ENCODE data around the gene GPR146. TPM values are rescaled to one million over a fixed set of nuclear protein-coding genes. Genes with fewer than 3 reads are reported as not detected.
"Not testable (repeated sequence)": the region's sequence is repeated elsewhere in the genome, so short reads cannot be mapped to it uniquely, and the experiment has no call there.

The GPR146 gene
- total RNA-seq, 1 experiment from 2014 or later = 9.2 TPM

DNA sequence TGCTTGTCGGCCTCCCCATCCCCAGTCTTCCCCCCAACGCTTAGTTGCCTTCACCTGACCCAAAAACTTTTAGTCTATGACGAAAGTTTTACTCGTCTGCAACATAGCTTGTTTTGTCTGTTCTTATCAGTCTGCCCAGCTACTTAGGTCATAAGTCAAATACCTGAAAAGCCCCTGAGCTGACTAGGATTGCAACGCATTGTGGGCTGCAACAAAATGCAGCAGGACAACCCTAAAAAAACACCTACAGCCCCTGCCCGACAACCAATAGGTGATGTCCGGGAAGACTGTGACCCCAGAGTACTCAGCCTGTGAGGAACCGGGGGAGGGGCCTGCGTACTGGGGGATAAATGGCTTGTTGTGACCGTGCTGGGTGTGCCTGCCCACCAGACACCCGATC is 24.3 kb downstream of the GPR146 start:
- Histone ChIP-seq H3K9ac (ENCODE audit: low read length) (no peak overlapping the region), H3K4me3 (ENCODE audit: low read length) (no peak overlapping the region), H3K4me2 (ENCODE audit: low read depth, low read length, poor library complexity, severe bottlenecking) (no peak overlapping the region), H2AFZ (ENCODE audit: low read length) (no peak overlapping the region), H3K9me2 (replicated peaks; ENCODE audit: insufficient read depth, low read length) (no peaks in the 10 kb centered on the region), H3K27ac (ENCODE audit: low read length) (no peak overlapping the region), H3K4me1 (ENCODE audit: low read length) (no peaks in the 10 kb centered on the region), H3K79me2 (ENCODE audit: low read length) (no peaks in the 10 kb centered on the region), H3K36me3 (ENCODE audit: insufficient read depth, low read length) (no peaks in the 10 kb centered on the region), H4K20me1 (ENCODE audit: insufficient read depth, low read depth, low read length) (peaks cover 43% of the 10 kb centered on the region), H3K27me3 (ENCODE audit: low read length) (no peaks in the 10 kb centered on the region), H3K9me3 (ENCODE audit: low read length) (no peaks in the 10 kb centered on the region)
- no peak for DNase-seq

GRCh38 chr7:1070544-1071011 is 26.2 kb downstream of the GPR146 start:
- no peak for DNase-seq
- Histone ChIP-seq H3K4me3 (ENCODE audit: low read length) (no peak overlapping the region), H3K79me2 (ENCODE audit: low read length) (no peaks in the 10 kb centered on the region), H3K4me2 (ENCODE audit: low read depth, low read length, poor library complexity, severe bottlenecking) (no peak overlapping the region), H3K9me2 (replicated peaks; ENCODE audit: insufficient read depth, low read length) (no peaks in the 10 kb centered on the region), H3K36me3 (ENCODE audit: insufficient read depth, low read length) (no peaks in the 10 kb centered on the region), H3K9ac (ENCODE audit: low read length) (no peak overlapping the region), H3K27me3 (ENCODE audit: low read length) (no peaks in the 10 kb centered on the region), H2AFZ (ENCODE audit: low read length) (no peak overlapping the region), H3K9me3 (ENCODE audit: low read length) (no peaks in the 10 kb centered on the region), H3K27ac (ENCODE audit: low read length) (no peak overlapping the region), H3K4me1 (ENCODE audit: low read length) (no peaks in the 10 kb centered on the region), H4K20me1 (ENCODE audit: insufficient read depth, low read depth, low read length) (peaks cover 32% of the 10 kb centered on the region)

DNA sequence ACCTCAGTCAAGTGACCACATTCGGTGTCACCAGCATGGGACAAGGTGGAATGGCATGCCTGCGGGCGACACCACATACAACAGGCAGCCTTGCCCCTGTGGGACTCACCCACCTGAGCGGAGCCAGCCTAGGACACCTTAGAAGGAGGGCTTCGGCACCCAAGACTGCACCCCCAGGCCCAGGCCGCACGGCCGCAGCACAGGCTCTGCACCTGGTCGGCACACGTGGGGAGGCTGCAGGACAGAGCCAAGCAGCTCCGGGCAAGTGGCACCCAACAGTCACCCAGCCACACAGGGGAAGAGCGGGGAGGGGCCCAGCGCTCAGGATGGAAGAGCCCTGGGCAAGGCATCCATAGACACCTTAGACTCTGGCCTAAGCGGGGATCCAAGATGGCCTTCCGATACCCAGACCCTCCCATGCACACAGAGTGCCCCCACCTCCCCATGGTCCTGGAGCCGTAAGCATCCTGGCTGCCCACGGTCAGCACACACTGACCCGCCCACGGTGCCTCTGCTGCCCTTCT is 27.4 kb downstream of the GPR146 start:
- no peak overlapping the region for H3K9ac ChIP-seq (ENCODE audit: low read length)
- no peak overlapping the region for H3K4me2 ChIP-seq (ENCODE audit: low read depth, low read length, poor library complexity, severe bottlenecking)
- no peak for DNase-seq
- H4K20me1 ChIP-seq (ENCODE audit: insufficient read depth, low read depth, low read length) = peaks cover 31% of the 10 kb centered on the region; the same call in 1 of the 2 replicates
- no peaks in the 10 kb centered on the region for H3K4me1 ChIP-seq (ENCODE audit: low read length)
- no peaks in the 10 kb centered on the region for H3K36me3 ChIP-seq (ENCODE audit: insufficient read depth, low read length)
- no peak overlapping the region for H2AFZ ChIP-seq (ENCODE audit: low read length)
- no peaks in the 10 kb centered on the region for H3K9me3 ChIP-seq (ENCODE audit: low read length)
- no peak overlapping the region for H3K27ac ChIP-seq (ENCODE audit: low read length)
- H3K79me2 ChIP-seq (ENCODE audit: low read length) = no peaks in the 10 kb centered on the region
- no peaks in the 10 kb centered on the region for H3K9me2 ChIP-seq (replicated peaks; ENCODE audit: insufficient read depth, low read length)
- H3K4me3 ChIP-seq (ENCODE audit: low read length) = no peak overlapping the region
- H3K27me3 ChIP-seq (ENCODE audit: low read length) = no peaks in the 10 kb centered on the region

GRCh38 chr7:1073142-1073977 is 29.0 kb downstream of the GPR146 start:
- Histone ChIP-seq H3K79me2 (ENCODE audit: low read length) (no peaks in the 10 kb centered on the region), H4K20me1 (ENCODE audit: insufficient read depth, low read depth, low read length) (peaks cover 24% of the 10 kb centered on the region; the same call in 1 of the 2 replicates), H3K36me3 (ENCODE audit: insufficient read depth, low read length) (no peaks in the 10 kb centered on the region), H3K27me3 (ENCODE audit: low read length) (no peaks in the 10 kb centered on the region), H3K27ac (ENCODE audit: low read length) (no peak overlapping the region), H3K9me3 (ENCODE audit: low read length) (no peaks in the 10 kb centered on the region), H3K9ac (ENCODE audit: low read length) (no peak overlapping the region), H3K4me1 (ENCODE audit: low read length) (no peaks in the 10 kb centered on the region), H3K9me2 (replicated peaks; ENCODE audit: insufficient read depth, low read length) (no peaks in the 10 kb centered on the region), H3K4me2 (ENCODE audit: low read depth, low read length, poor library complexity, severe bottlenecking) (no peak overlapping the region), H2AFZ (ENCODE audit: low read length) (no peak overlapping the region), H3K4me3 (ENCODE audit: low read length) (no peak overlapping the region)
- DNase-seq = no peak

DNA sequence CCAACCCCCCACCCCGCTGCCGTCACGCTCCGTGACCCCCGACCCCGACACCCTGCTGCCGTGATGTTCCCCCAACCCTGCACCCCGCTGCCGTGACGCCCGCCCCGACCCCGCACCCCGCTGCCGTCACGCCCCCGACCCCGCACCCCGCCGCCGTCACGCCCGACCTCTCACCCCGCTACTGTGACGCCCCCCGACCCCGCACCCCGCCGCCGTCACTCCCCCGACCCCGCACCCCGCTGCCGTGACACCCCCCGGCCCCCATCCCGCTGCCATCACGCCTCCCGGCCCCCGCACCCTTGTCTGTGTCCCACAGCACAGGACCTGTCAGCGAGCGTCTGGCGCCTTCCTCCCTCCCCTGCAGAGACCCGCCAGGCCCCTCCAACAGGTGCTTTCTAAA is 29.7 kb downstream of the GPR146 start:
- not testable (repeated sequence) for H3K4me1 ChIP-seq (ENCODE audit: low read length); H3K27ac ChIP-seq (ENCODE audit: low read length); DNase-seq; H3K4me3 ChIP-seq (ENCODE audit: low read length); H3K9ac ChIP-seq (ENCODE audit: low read length); H3K9me3 ChIP-seq (ENCODE audit: low read length); H3K9me2 ChIP-seq (replicated peaks; ENCODE audit: insufficient read depth, low read length); H2AFZ ChIP-seq (ENCODE audit: low read length); H3K27me3 ChIP-seq (ENCODE audit: low read length); H3K36me3 ChIP-seq (ENCODE audit: insufficient read depth, low read length); H3K79me2 ChIP-seq (ENCODE audit: low read length); H3K4me2 ChIP-seq (ENCODE audit: low read depth, low read length, poor library complexity, severe bottlenecking)
- peaks cover 21% of the 10 kb centered on the region; the same call in 1 of the 2 replicates for H4K20me1 ChIP-seq (ENCODE audit: insufficient read depth, low read depth, low read length)

DNA sequence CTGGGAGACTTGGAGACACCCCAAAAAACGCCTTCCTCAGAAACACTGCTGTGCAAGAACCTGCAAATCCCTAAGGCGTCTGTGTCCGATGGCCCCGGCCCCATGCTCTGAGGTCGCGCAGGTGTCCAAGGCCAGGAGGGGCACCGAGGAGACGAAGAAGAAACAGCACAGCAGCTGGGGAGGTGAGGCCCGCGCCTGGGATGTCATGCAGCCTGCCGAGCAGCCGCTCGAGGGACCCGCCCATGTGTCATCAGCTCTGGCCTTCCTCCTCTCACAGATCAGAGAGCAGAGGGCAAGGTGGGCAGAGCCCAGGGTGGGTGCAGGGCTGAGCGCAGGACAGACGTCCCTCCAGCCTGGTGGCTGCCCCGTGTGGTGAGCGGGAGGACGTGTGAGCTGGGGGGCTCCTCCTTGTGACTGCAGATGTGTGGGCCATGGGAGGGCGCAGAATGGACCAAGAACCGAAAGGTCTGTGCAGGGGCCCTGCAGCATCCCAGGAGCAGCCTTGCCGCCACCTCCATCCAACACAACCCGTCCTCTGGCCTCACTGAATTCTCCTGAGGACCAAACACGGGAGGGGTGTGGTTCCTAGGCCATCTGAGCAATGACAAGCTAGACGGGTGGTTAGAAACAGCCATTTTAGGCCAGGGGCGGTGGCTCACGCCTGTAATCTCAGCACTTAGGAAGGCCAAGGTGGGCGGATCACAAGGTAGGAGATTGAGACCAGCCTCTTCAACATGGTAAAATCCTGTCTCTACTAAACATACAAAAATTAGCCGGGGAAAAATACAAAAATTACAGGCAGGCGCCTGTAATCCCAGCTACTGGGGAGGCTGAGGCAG is 30.5 kb downstream of the GPR146 start:
- H3K36me3 ChIP-seq (ENCODE audit: insufficient read depth, low read length) = no peaks in the 10 kb centered on the region
- no peak for DNase-seq
- H3K4me1 ChIP-seq (ENCODE audit: low read length) = no peaks in the 10 kb centered on the region
- no peak overlapping the region for H3K27ac ChIP-seq (ENCODE audit: low read length)
- H3K9ac ChIP-seq (ENCODE audit: low read length) = no peak overlapping the region
- no peaks in the 10 kb centered on the region for H3K9me3 ChIP-seq (ENCODE audit: low read length)
- no peak overlapping the region for H3K4me3 ChIP-seq (ENCODE audit: low read length)
- H3K27me3 ChIP-seq (ENCODE audit: low read length) = no peaks in the 10 kb centered on the region
- no peaks in the 10 kb centered on the region for H3K79me2 ChIP-seq (ENCODE audit: low read length)
- H4K20me1 ChIP-seq (ENCODE audit: insufficient read depth, low read depth, low read length) = peaks cover 28% of the 10 kb centered on the region; the same call in 1 of the 2 replicates
- H3K9me2 ChIP-seq (replicated peaks; ENCODE audit: insufficient read depth, low read length) = no peaks in the 10 kb centered on the region
- H3K4me2 ChIP-seq (ENCODE audit: low read depth, low read length, poor library complexity, severe bottlenecking) = no peak overlapping the region
- no peak overlapping the region for H2AFZ ChIP-seq (ENCODE audit: low read length)

- Histone ChIP-seq H4K20me1 (ENCODE audit: insufficient read depth, low read depth, low read length) (peaks cover 37% of the 10 kb centered on the region; the same call in 1 of the 2 replicates), H3K4me3 (ENCODE audit: low read length) (no peak overlapping the region), H3K36me3 (ENCODE audit: insufficient read depth, low read length) (no peaks in the 10 kb centered on the region), H3K9me3 (ENCODE audit: low read length) (no peaks in the 10 kb centered on the region), H3K4me2 (ENCODE audit: low read depth, low read length, poor library complexity, severe bottlenecking) (no peak overlapping the region), H3K27me3 (ENCODE audit: low read length) (no peaks in the 10 kb centered on the region), H3K9me2 (replicated peaks; ENCODE audit: insufficient read depth, low read length) (no peaks in the 10 kb centered on the region), H3K9ac (ENCODE audit: low read length) (no peak overlapping the region), H3K4me1 (ENCODE audit: low read length) (no peaks in the 10 kb centered on the region), H3K79me2 (ENCODE audit: low read length) (no peaks in the 10 kb centered on the region), H3K27ac (ENCODE audit: low read length) (no peak overlapping the region), H2AFZ (ENCODE audit: low read length) (no peak overlapping the region)
- no peak for DNase-seq
Observed at GRCh38 chr7:1076184-1077072, 32.1 kb downstream of the GPR146 start.
